Right forelimb (tissue), 1 donor: ENCODE results near the gene TTC7B.

Experiments
- DNase-seq: peaks from one replicate; pipeline ENCODE4 v3.0.0-alpha.2; 2018

The TTC7B gene

DNA sequence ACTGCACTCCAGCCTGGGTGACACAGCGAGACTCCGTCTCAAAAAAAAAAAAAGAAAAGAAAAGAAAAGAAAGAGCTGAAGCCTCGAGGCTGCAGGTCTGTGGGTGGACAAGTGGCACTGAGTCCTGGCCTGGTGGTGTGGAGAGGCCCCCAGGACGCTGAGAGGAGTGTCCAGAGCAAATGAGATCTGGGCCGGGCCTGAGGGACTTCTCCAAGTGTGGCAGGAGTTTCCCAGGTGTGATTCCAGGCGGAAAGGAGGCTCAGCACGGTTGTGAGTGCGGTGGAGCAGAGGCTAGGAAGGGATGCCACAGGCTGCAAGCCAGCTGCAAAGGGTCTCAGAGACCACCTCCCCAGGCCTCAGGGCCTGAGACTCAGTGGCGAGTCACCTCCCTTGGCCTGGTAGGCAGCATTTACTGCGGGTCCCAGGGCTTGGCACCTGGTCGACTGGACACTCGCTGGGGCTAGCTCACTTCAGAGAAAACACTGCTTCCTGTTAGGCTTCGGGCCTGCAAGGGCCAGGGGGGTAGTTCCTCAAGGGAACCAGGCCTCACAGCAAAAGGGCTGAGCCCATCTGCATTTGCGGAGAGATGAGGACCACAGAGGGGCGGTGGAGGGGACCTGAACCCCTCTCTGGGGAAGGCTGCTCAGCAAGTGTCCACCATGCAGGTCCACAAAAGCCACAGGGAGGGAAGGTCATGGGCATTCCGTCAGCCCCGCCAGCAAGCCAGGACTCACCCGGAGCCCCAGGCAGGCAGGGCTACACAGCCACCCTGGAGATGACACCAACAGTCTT is 11.7 kb downstream of the TTC7B start:
- DNase-seq = no peak

- no peak for DNase-seq
These were observed 13.0 kb downstream of the TTC7B start for GRCh38 chr14:90803249-90803648.

GRCh38 chr14:90799420-90799819 is 16.8 kb downstream of the TTC7B start:
- no peak for DNase-seq

- DNase-seq = no peak
These were observed 18.3 kb downstream of the TTC7B start for GRCh38 chr14:90797919-90798318.

DNA sequence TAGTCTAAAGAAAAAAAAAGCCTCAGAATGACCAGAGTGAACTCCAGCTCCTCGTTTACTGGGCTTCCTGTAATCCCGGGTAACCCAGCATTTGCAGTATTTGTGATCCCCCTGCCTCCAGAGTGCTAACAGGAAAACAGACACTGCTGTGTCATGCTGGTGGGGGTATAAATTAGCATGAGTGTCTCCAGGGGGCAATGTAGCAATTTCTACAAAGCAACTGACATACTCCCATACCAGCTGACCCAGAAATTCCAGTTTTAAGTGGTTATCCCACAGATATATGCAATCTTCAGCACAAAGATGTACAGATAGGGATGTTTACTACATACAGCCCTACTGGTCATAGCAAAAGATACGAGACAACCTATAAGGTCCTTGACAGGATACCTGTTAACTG is 18.8 kb downstream of the TTC7B start:
- no peak for DNase-seq

DNA sequence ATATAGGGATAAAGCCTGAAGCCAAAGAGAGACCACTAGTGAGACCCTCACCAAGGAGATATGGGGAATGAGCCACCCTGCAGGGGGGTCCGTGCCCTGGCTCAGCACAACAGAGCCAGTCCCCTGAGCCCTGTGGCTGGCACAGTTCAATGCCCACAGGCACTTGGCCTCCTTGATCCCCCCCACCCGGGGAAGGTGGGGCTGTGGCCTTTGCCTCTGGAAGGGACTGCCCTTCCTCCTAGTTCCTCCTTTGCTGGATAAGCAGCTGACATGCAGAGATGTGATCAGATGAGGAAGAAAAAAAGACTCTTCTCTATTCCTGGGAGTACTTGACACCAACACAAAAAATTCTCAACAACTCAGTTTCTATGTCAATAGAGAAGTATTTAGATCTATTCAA is 19.9 kb downstream of the TTC7B start:
- DNase-seq = no peak

DNA sequence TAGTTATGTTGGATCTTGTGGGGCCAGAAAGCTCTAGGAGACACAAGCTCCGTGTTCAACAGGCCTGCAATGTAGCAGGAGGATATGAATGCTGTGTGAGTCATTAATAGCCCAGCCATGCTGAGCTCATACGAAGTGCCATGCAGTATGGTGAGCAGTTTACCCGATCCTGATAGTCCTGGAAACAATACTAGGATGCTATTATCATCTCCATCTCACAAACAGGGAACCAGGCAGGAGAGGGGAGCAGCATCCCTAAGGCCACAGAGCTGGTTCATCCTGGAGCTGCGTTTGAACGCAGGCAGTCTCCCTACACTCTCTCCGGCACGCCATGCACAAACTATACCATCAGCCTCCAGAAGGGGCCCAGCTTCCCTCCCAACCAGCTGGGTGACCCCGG is 20.5 kb downstream of the TTC7B start:
- DNase-seq = no peak

DNA sequence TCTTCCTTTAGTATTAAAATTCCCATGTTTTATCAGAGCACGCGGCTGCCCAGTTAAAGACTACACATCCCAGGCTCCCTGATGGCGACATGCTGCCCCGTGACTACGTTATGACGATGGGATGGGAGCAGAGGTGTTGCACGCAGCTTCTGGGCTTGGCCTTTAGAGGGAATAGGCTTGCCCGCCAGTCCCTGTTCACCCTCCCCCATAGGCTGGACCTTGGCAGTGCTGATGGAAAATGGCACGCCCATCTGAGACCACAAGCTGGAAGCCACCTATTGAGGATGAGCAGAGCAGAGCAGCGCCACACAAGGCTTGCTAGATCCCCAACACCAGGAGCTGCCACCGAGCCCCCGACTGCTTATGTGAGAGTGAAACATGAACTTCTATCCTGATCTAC is 24.7 kb downstream of the TTC7B start:
- DNase-seq = no peak

DNA sequence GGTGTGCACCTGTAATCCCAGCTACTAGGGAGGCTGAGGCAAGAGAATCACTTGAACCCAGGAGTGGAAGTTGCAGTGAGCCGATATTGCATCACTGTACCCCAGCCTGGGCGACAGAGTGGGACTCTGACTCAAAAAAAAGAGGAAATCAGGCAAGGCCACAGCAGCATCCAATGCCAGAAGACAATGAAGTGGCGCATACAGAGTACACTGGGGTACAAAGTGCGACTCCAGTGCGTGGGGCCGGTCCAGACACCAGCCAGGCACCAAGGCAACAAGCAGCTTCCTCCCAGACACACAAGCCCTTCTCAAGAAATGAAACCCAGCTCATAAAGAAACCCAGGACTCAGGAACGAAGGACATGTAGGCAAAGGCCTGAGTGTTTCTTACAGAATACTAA is 28.2 kb downstream of the TTC7B start:
- DNase-seq = no peak

DNA sequence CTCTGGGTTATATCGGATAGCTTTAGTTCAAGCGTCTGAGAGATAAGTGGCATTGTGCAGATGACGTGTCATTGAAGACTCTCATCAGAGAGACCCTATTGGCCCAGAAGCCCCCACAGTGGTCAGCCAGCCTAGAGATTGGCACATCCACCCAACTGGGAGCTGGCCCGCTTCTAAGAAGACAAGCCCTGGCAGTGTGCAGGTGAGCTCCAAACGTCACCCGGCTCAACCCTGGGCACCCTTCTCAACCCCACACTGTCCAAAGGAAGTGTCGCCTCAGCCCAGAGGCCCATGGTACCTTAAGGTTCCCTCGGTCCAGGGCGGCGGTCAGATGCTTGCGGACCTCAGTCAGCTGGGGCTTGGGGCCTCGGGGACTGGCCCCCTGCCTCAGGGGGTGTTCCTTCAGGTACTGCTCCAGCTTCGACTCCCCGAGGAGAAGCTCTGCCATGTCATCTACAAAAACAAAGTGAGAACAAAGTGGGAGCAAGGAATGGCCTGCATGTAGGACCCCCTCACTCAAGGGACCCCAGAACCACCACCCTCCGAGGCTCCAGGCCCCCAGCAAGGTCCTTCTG is 30.3 kb downstream of the TTC7B start:
- DNase-seq = no peak

DNA sequence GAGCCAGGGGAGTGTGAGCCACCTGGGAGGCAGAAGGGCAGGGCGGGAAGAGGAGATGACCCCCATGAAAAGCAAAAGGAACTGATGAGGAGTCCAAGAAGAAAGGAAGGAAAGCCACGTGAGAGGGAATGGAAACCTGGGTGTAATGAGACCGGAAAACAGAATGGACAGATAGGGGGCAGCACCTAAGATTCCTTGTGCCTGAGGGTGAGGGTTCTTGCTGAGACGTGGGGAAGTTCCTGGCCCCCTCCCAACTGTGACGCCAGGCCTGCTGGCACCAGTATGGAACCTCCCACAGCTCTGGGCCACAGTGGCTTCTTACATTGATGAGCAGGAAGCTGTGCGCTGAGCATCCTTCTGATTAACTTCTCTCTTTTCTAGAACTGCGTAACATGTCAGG is 30.8 kb downstream of the TTC7B start:
- DNase-seq = no peak

DNA sequence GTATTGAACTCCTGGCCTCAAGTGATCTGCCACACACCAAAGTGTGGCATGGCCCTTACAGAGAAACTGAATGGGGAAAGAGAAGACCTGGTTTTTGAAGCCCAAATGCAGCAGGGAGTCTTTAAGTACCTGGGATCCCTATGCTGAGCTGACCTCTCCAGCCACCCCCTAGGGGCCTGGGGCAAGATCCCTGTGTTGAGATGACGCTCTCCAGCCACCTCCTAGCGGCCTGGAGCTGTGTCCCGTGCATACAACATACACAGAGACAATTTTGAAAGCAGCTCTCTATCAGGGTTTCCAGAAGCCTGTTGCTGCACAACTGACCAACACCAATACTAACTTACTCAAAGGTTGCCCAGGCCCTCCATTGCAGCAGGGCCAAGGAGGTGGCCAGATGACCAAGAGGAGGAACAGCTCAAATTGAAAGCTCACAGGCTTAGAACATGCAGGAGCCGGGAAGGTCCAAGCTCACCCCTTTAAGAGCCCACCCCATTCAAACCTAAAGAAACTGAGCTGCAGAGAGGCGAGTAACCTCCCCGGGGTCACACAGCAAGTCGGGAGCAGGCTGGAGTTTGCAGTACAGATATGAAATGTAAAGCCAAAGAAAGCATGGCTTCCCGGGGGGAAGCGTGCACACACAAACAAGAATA is 31.5 kb downstream of the TTC7B start:
- no peak for DNase-seq

DNA sequence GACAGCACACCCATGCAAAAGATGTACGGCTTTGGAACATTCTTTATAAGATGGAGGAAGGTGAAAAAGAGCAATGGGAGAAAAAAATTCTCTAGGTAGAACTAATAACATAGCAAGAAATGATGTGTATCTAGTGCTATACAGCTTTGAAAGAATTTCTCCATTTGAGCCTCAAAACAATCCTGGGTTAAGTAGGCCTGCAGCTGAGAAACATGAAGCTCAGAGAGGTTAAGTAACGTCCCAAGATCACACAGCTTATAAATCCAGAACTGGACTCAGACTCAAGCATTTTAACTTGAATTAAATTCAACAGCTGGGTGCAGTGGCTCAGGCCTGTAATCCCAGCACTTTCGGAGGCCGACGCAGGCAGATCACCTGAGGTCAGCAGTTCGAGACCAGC is 32.9 kb downstream of the TTC7B start:
- no peak for DNase-seq

DNA sequence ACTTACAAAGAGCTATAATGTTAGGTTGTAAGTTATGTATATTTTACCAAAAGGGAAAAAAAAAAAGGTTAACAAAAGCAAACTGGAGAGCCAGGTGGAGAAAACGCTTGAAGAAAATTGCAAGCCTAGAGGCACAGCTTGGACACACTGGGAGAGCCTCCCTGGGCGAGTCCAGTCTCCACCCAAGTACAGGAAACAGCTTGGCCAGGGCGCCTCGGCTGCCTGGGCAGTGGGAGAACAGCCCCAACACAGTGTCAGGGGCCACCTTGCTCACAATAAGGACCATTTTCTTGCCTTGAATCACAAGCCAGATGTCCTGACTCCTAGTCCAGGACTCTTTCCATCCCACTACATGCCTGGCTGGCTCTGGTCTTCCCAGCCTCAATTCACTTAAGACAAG is 33.3 kb downstream of the TTC7B start:
- DNase-seq = no peak

DNA sequence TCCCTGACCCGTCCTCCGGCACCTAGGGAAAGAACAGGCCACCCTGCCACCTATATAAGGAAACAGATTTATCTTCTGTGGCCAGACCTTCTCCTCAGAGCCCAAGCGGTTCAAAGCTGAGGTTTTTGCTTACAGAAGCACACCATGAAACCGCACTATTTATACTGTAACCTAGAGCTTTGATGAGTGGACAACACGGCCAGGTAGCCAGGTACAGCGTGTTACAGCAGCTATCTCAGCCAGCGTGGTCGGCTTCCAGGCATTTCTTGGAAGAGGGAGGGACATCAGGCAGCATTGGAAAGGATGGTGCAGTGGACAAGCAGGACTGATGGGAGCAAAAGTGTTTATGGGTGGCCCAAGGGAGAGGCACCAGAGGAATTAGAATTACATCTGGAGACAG is 34.4 kb downstream of the TTC7B start:
- DNase-seq = no peak

GRCh38 chr14:90781344-90781761 is 34.9 kb downstream of the TTC7B start:
- no peak for DNase-seq

GRCh38 chr14:90780519-90780918 is 35.7 kb downstream of the TTC7B start:
- no peak for DNase-seq

DNA sequence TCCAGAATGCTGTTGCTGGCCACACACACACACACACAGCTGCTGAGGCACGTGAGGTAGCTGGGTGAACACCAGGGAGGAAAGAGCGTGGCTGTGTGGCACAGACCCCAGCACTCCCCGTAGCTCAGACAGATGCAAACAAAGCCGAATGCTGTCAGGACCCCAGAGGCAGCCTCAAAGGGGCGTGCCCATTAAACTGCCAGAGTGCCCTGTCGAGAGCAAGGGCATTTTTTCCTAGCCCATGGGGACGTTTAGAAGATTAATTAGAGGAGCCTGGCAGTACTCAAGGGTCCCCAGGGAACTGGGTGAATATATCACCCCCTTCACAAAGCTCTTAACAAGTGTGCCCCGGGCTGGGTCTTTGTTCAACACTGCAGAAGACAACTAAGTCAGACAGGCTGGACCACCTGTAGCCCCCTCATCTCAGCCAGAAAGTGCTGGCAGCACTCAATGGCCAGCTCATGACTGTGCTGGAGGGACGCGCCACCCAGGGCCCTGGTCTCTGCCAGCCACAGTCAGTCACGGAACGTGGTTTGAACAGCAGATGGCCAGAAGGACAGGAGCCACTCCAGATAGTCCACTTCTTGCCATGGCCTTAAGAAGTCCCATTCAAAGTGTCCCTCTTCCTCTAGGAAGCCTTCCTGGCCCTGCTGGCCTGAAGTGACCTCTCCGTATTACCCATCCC is 37.5 kb downstream of the TTC7B start:
- DNase-seq = no peak

DNA sequence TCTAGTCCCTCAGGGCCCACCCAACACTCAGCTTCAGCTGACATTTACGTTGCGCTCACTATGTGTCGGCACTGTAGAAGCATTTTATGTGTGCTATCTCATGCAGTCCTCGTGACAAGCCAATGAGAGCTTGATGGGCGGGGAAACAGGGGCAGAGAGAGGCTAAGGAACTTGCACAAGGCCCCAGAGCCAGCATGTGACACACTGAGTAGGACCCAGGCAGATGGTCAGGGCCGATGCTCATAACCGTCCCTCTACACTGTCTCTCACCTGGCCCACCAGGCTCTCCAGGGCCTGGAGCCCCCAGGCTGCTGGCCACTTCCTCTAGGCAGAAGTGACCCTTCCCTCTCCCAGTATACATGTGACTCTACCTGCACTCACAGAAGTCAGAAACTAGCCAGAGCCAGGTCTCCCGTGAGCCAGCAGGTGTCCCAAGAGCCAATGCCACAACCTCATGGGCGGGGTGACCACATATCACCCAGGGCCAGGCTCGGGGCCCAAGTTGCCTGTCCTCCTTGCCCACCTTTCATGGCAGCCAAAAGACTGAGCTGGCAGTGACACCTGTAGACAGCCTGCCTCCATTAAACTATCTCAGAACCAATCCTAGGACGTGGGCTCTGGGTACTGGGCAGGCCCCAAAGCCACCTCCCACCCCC is 38.3 kb downstream of the TTC7B start:
- no peak for DNase-seq

GRCh38 chr14:90777358-90777757 is 38.9 kb downstream of the TTC7B start:
- DNase-seq = no peak

DNA sequence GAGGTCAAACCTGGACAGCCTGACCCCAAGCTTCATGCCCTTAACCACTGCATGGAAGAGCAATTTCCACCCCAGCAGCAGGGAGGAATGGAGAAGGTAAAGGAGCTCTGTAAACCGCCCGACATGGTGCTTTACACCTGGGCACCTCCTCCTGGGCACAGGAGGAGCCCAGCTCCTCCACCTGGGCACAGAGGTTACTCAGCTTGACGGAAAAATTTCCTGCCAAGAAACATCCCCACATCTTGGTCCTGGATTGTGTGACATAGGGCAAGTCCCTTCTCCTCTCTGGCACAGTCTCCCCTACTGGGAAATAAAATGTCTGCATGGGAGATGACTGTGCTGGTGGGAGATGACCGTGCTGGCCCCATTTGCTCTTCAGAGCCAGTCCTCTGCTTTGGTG is 40.8 kb downstream of the TTC7B start:
- no peak for DNase-seq

DNA sequence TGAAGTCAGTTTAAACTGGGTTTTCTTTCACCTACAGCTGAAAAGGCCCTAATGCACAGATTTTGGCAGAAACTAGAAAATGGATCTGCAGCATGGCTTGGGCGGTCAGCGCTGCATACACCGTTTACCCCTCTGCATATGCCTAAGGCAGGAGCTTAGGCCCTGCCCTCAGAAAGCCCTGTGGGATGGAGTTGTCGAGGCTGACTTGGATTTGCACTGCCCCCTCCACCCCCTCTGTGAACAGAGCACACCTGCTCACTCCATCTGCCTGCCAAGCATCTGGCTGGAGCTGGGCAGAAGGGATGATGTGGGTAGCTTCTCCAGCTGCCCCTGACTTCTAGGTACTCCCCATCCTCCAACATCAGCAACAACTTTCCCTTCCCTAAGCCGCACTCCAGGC is 41.9 kb downstream of the TTC7B start:
- no peak for DNase-seq

- DNase-seq = no peak
These were observed 42.5 kb downstream of the TTC7B start for GRCh38 chr14:90773705-90774104.

- no peak for DNase-seq
These were observed 43.1 kb downstream of the TTC7B start for GRCh38 chr14:90773196-90773486.
